GM06990 (cell line): ENCODE measurements around the gene CTNNAL1.

Source experiments
- DNase-seq: peaks from one replicate; pipeline ENCODE4 v3.0.0-alpha.2; 2011; ENCODE audit not compliant: insufficient read length; ENCODE audit errors: extremely low read depth
- H3K27me3 ChIP-seq: replicated peaks from 2 replicates; pipeline ENCODE4 v1.6.0; 2011; ENCODE audit warnings: low read length; ENCODE audit not compliant: control insufficient read depth, insufficient read depth
- H3K36me3 ChIP-seq: 2 replicates; pipeline ENCODE4 v1.5.1; 2011; ENCODE audit warnings: low read length; ENCODE audit not compliant: control insufficient read depth, insufficient read depth
- H3K4me3 ChIP-seq: replicated peaks from 2 replicates; pipeline ENCODE4 v1.5.1; 2011; ENCODE audit warnings: low read depth, mild to moderate bottlenecking, control low read depth, low read length
- TF ChIP-seq, protein P1 (sequence below): IDR thresholded peaks from 2 replicates; pipeline ENCODE4 v1.5.1; 2011; ENCODE audit warnings: low read length, control low read depth, mild to moderate bottlenecking, inconsistent platforms; ENCODE audit not compliant: insufficient read depth, poor library complexity, severe bottlenecking

Gene CTNNAL1

DNA sequence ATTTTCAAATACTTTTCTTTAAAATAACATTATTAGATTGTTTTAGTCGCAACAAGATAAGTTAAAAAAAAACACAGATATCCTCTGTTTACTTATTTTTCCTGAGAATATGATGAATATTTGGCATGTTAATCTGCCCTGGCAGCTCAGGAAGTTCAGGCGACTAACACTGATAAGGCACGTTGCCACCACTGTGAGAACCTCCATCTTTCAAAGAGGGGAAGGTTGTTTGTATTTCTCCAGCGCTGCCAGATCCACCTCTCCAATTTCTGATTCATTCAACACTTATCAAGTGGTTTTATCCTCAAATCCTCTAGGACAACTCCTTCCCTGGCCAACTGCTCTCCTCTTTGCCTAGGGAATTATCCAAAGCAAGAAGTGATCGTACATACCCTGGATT, 21.8 kb downstream of the CTNNAL1 start:
- Histone ChIP-seq H3K27me3 (no peaks in the 10 kb centered on the region), H3K36me3 (no peaks in the 10 kb centered on the region), H3K4me3 (no peak overlapping the region)
- TF ChIP-seq, protein P1, sequence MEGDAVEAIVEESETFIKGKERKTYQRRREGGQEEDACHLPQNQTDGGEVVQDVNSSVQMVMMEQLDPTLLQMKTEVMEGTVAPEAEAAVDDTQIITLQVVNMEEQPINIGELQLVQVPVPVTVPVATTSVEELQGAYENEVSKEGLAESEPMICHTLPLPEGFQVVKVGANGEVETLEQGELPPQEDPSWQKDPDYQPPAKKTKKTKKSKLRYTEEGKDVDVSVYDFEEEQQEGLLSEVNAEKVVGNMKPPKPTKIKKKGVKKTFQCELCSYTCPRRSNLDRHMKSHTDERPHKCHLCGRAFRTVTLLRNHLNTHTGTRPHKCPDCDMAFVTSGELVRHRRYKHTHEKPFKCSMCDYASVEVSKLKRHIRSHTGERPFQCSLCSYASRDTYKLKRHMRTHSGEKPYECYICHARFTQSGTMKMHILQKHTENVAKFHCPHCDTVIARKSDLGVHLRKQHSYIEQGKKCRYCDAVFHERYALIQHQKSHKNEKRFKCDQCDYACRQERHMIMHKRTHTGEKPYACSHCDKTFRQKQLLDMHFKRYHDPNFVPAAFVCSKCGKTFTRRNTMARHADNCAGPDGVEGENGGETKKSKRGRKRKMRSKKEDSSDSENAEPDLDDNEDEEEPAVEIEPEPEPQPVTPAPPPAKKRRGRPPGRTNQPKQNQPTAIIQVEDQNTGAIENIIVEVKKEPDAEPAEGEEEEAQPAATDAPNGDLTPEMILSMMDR = no peak
- DNase-seq = no peak

- H3K27me3 ChIP-seq = no peaks in the 10 kb centered on the region
- no peak for DNase-seq
- no peaks in the 10 kb centered on the region; the same call in 1 of the 2 replicates for H3K36me3 ChIP-seq
- TF ChIP-seq, protein P1 = no peak
- no peak overlapping the region for H3K4me3 ChIP-seq
These were observed 29.4 kb downstream of the CTNNAL1 start for GRCh38 chr9:108983885-108984284.

- no peak overlapping the region for H3K4me3 ChIP-seq
- H3K36me3 ChIP-seq = no peaks in the 10 kb centered on the region; the same call in 1 of the 2 replicates
- no peak for DNase-seq
- no peaks in the 10 kb centered on the region for H3K27me3 ChIP-seq
- TF ChIP-seq, protein P1 = no peak
These were observed 32.4 kb downstream of the CTNNAL1 start for GRCh38 chr9:108980893-108981292.

- no peak for DNase-seq
- TF ChIP-seq, protein P1 = no peak
- Histone ChIP-seq H3K27me3 (no peaks in the 10 kb centered on the region), H3K36me3 (no peaks in the 10 kb centered on the region; the same call in 1 of the 2 replicates), H3K4me3 (no peak overlapping the region)
These were observed 35.1 kb downstream of the CTNNAL1 start for GRCh38 chr9:108978205-108978604.

DNA sequence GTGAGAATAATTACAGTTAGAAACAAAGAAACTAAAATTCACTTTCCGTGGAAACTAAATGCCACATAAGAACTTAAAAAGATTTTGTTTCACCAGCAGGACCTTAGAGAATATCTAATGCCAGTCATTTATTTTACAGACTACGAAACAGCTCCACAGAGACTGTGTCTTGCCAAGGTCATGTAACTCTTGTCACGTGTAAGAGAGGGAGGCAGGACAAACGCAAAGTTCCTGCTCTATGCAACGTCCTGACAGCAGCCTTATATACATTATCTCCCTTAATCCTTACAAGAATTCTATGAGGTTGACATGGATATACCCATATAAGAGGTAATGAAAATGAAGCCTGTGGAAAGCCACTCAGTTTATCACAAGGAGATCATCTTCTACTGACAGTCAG, 39.4 kb downstream of the CTNNAL1 start:
- Histone ChIP-seq H3K27me3 (no peaks in the 10 kb centered on the region), H3K36me3 (peaks cover 1% of the 10 kb centered on the region; the same call in 1 of the 2 replicates), H3K4me3 (no peak overlapping the region)
- TF ChIP-seq, protein P1 = no peak
- DNase-seq = no peak

DNA sequence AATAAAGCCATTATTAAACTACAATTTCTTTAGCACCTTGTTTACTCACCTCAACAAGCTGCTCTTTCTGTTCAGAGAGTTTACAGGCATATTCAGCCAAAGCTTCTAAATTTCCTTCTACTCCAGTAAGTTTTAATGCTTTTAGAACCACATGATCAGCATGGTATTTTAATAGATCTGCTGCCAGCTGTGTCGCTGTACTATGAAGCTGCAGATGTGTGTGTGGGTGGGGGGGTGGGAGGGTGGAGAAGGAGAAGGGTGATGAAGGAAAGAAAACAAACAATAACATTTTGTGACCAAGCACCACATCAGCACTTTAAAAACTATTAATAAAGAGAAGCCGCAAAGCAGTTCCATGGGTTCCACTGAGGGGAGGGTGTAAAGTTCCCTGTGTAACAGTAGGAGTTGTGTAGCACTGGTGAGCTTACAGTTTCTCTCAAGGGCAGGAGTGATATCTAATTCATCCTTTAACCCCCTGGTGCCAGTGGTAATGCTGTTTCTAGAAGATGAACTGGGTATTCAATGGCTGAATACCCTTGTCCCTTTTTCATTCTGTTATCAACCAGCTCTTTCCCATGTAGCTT, 40.6 kb downstream of the CTNNAL1 start:
- TF ChIP-seq, protein P1 = no peak
- Histone ChIP-seq H3K36me3 (peaks cover 1% of the 10 kb centered on the region; the same call in 1 of the 2 replicates), H3K27me3 (no peaks in the 10 kb centered on the region), H3K4me3 (no peak overlapping the region)
- no peak for DNase-seq
